Neutrophil (primary cell): ENCODE data around the gene TSPAN9.

ENCODE experiments used
- H3K27ac ChIP-seq: fragments of 200-600 bp; sonication (generic); 2 replicates; pipeline ENCODE4 v1.5.1; 2016; ENCODE audit warnings: mild to moderate bottlenecking, moderate library complexity
- H3K27me3 ChIP-seq: fragments of 200-600 bp; sonication (generic); 2 replicates; pipeline ENCODE4 v1.6.0; 2016; ENCODE audit warnings: mild to moderate bottlenecking
- H3K36me3 ChIP-seq: fragments of 200-600 bp; sonication (generic); 2 replicates; pipeline ENCODE4 v1.5.1; 2017
- H3K4me1 ChIP-seq, 2 experiments: fragments of 200-600 bp in 1 of 2; sonication (generic) in 1 of 2; 1 replicate in 1 of 2; 2 replicates in 1 of 2; pipeline versions ENCODE4 v1.5.1 to v1.6.1; 2013 to 2016; ENCODE audit warnings: low read depth in 1 of 2, low read length in 1 of 2, mild to moderate bottlenecking in 1 of 2, moderate library complexity in 1 of 2; ENCODE audit not compliant: control insufficient read depth in 1 of 2, insufficient read depth in 1 of 2
- H3K4me3 ChIP-seq, 2 experiments: fragments of 200-600 bp in 1 of 2; sonication (generic) in 1 of 2; 1 replicate in 1 of 2; 2 replicates in 1 of 2; pipeline ENCODE4 v1.5.1; 2013 to 2016; ENCODE audit warnings: low read depth in 1 of 2, low read length in 1 of 2, mild to moderate bottlenecking in 1 of 2, moderate library complexity in 1 of 2
- H3K9me3 ChIP-seq: fragments of 200-600 bp; sonication (generic); 2 replicates; pipeline ENCODE4 v1.5.1; 2016
- TF ChIP-seq, protein P1 (sequence below): fragments of 200-600 bp; sonication (generic); IDR thresholded peaks from 2 replicates; pipeline ENCODE4 v1.5.1; 2016; ENCODE audit warnings: antibody characterized with exemption

Gene TSPAN9

DNA sequence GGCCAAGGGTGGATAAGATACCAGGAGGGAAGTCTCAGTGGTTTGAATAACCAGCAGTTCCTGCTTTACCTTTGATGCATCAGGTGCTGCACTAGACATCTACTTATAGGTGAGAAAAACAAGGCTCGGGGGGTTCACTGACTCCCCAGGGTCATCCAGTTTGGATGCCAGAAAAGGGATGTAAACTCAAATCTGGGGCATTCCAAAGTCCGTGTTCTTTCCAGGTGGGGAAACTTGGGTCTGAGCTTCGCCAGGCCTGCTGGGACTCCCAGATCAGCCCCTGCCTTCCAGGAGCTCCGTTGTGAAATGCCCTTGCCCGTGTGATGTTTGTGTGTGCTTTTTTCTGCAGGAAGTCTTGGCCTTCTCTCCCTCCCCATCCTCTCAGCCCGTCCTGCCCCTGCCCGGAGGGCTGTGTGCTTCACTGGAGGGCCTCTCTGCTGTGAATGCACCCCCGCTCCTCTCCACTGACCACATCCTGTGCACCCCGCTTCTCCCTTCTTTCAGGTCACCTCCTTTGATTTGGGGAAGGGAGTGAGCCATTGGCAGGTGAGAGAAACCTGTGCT, 42.1 kb downstream of the TSPAN9 start:
- H3K27me3 ChIP-seq, result peaks cover 96% of the 10 kb centered on the region
- TF ChIP-seq, protein P1, sequence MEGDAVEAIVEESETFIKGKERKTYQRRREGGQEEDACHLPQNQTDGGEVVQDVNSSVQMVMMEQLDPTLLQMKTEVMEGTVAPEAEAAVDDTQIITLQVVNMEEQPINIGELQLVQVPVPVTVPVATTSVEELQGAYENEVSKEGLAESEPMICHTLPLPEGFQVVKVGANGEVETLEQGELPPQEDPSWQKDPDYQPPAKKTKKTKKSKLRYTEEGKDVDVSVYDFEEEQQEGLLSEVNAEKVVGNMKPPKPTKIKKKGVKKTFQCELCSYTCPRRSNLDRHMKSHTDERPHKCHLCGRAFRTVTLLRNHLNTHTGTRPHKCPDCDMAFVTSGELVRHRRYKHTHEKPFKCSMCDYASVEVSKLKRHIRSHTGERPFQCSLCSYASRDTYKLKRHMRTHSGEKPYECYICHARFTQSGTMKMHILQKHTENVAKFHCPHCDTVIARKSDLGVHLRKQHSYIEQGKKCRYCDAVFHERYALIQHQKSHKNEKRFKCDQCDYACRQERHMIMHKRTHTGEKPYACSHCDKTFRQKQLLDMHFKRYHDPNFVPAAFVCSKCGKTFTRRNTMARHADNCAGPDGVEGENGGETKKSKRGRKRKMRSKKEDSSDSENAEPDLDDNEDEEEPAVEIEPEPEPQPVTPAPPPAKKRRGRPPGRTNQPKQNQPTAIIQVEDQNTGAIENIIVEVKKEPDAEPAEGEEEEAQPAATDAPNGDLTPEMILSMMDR, result no peak
- H3K4me1 ChIP-seq, result no peaks in the 10 kb centered on the region
- no peak overlapping the region for H3K27ac ChIP-seq
- H3K4me3 ChIP-seq, result no peak overlapping the region
- no peaks in the 10 kb centered on the region for H3K36me3 ChIP-seq
- H3K9me3 ChIP-seq, result no peaks in the 10 kb centered on the region

DNA sequence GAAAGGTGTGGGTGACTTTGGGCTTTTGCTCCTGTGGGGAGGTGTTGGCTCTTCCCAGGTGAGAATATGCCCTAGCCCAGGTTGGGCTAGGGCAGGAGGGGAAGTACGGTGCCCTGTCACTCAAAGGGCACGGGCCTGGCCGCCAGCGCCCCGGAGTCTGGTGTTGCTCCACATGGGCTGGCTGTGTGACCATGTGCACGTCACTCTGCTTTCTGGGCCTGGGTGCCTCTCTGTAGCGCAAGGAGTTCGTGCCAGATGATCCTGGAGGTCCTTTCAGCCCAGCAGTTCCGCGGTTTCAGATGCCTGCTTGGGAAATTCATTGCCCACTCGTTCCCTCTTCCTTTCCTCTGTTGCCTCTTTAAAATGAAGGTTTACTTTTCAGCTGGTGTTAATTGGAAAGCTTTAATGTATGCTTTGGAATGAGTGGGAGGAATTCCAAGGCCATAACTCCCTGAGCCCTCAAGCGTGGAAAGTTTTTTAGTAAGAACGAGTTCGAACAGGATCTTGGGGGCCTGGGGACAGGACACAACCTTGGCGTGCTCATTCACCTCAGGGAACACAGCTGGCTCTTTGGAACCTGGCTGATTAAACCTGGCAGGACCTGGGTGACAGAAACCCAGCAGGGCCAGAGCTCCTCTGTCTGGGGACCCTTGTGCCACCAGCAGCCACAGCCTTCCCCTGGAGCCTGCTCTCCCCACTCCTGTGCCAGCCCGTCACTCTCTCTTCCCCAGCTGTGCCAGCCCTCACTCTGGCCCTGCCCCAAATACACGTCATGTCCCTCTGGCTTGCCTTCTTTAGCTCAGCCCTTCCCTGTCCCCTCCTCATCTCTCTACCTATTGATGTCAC, 42.8 kb downstream of the TSPAN9 start:
- peaks cover 97% of the 10 kb centered on the region for H3K27me3 ChIP-seq
- TF ChIP-seq, protein P1, result no peak
- no peaks in the 10 kb centered on the region for H3K36me3 ChIP-seq
- H3K9me3 ChIP-seq, result no peaks in the 10 kb centered on the region
- no peaks in the 10 kb centered on the region for H3K4me1 ChIP-seq
- H3K4me3 ChIP-seq, result no peak overlapping the region
- no peak overlapping the region for H3K27ac ChIP-seq

DNA sequence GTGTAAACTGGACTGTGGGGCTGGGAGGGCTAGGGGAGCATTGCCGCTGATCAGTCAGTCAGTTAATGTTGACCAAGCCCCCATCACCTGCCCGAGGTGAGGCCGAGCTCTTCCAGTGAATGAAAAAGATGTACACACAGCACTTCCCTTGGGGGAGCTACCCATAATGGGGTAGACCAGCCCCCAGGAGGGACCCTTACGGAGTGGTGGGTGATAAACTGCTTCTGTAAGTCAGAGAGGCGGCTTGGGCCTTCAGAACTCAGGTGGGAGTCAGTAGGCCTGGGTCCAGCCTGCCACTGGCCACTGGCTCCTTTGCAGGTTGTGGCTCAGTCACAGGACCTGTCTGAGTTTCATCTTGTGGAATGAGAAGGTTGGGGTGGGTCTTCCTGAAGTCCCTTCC, 43.5 kb downstream of the TSPAN9 start:
- H3K4me1 ChIP-seq, result no peaks in the 10 kb centered on the region
- TF ChIP-seq, protein P1, result no peak
- no peaks in the 10 kb centered on the region for H3K36me3 ChIP-seq
- peaks cover 97% of the 10 kb centered on the region for H3K27me3 ChIP-seq
- no peak overlapping the region for H3K27ac ChIP-seq
- H3K4me3 ChIP-seq, result no peak overlapping the region
- H3K9me3 ChIP-seq, result no peaks in the 10 kb centered on the region

- no peaks in the 10 kb centered on the region for H3K4me1 ChIP-seq
- TF ChIP-seq, protein P1, result no peak
- no peak overlapping the region for H3K27ac ChIP-seq
- H3K27me3 ChIP-seq, result peaks cover 97% of the 10 kb centered on the region
- H3K4me3 ChIP-seq, result no peak overlapping the region
- no peaks in the 10 kb centered on the region for H3K9me3 ChIP-seq
- no peaks in the 10 kb centered on the region for H3K36me3 ChIP-seq
Measured at GRCh38 chr12:3122841-3123678, 45.9 kb downstream of the TSPAN9 start.

DNA sequence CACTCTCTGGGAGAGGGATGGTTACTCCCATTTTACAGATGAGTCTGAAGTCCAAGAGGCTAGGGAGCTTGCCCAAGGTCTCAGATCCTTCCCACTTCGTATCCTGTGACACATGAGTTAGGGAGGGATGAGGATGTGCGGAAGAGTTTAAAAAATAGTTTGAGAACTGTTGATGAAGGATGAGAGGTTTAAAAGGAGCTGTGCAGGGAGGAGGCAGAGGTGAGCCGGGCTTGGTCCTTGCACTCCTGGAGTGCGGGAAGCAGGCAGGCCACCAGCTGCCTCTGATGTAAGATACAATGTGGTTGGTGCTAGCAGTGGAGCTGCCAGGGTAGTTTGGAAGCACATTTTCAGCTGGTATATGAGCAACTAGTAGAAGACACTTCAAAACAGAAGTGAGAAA, 46.5 kb downstream of the TSPAN9 start:
- no peak overlapping the region for H3K27ac ChIP-seq
- no peaks in the 10 kb centered on the region for H3K4me1 ChIP-seq
- TF ChIP-seq, protein P1, result no peak
- H3K9me3 ChIP-seq, result no peaks in the 10 kb centered on the region
- H3K27me3 ChIP-seq, result peaks cover 97% of the 10 kb centered on the region
- H3K36me3 ChIP-seq, result no peaks in the 10 kb centered on the region
- no peak overlapping the region for H3K4me3 ChIP-seq
